ENCODE measurements around the gene LRP1.

The LRP1 gene

GRCh38 chr12:57154076-57154475 is 25.8 kb downstream of the LRP1 start:
- no peak for DNase-seq (ENCODE audit: low read depth, low spot score)

- DNase-seq (ENCODE audit: low read depth, low spot score) = no peak
Observed at GRCh38 chr12:57154804-57155434, 26.6 kb downstream of the LRP1 start.

GRCh38 chr12:57156701-57157403 is 28.6 kb downstream of the LRP1 start:
- no peak for DNase-seq (ENCODE audit: low read depth, low spot score)

GRCh38 chr12:57157588-57158173 is 29.4 kb downstream of the LRP1 start:
- DNase-seq (ENCODE audit: low read depth, low spot score) = no peak

- no peak for DNase-seq (ENCODE audit: low read depth, low spot score)
Observed at GRCh38 chr12:57158186-57158585, 29.9 kb downstream of the LRP1 start.

GRCh38 chr12:57158665-57159064 is 30.4 kb downstream of the LRP1 start:
- DNase-seq (ENCODE audit: low read depth, low spot score) = no peak

- no peak for DNase-seq (ENCODE audit: low read depth, low spot score)
Observed at GRCh38 chr12:57159311-57159710, 31.0 kb downstream of the LRP1 start.

- DNase-seq (ENCODE audit: low read depth, low spot score) = no peak
Observed at GRCh38 chr12:57160040-57160439, 31.8 kb downstream of the LRP1 start.

- no peak for DNase-seq (ENCODE audit: low read depth, low spot score)
Observed at GRCh38 chr12:57160741-57161140, 32.5 kb downstream of the LRP1 start.

- DNase-seq (ENCODE audit: low read depth, low spot score) = no peak
Observed at GRCh38 chr12:57161491-57161890, 33.2 kb downstream of the LRP1 start.

GRCh38 chr12:57162553-57163125 is 34.4 kb downstream of the LRP1 start:
- DNase-seq (ENCODE audit: low read depth, low spot score) = no peak

GRCh38 chr12:57164454-57164853 is 36.2 kb downstream of the LRP1 start:
- no peak for DNase-seq (ENCODE audit: low read depth, low spot score)

GRCh38 chr12:57164966-57165625 is 36.8 kb downstream of the LRP1 start:
- no peak for DNase-seq (ENCODE audit: low read depth, low spot score)

- no peak for DNase-seq (ENCODE audit: low read depth, low spot score)
Observed at GRCh38 chr12:57165741-57166140, 37.5 kb downstream of the LRP1 start.

- no peak for DNase-seq (ENCODE audit: low read depth, low spot score)
Observed at GRCh38 chr12:57166971-57167371, 38.7 kb downstream of the LRP1 start.

GRCh38 chr12:57168058-57168457 is 39.8 kb downstream of the LRP1 start:
- DNase-seq (ENCODE audit: low read depth, low spot score) = no peak

- no peak for DNase-seq (ENCODE audit: low read depth, low spot score)
Observed at GRCh38 chr12:57169046-57169795, 40.9 kb downstream of the LRP1 start.

GRCh38 chr12:57169969-57170368 is 41.7 kb downstream of the LRP1 start:
- DNase-seq (ENCODE audit: low read depth, low spot score) = no peak

- DNase-seq (ENCODE audit: low read depth, low spot score) = no peak
Observed at GRCh38 chr12:57170408-57170807, 42.1 kb downstream of the LRP1 start.

- DNase-seq (ENCODE audit: low read depth, low spot score) = no peak
Observed at GRCh38 chr12:57170927-57171326, 42.6 kb downstream of the LRP1 start.

GRCh38 chr12:57171668-57172067 is 43.4 kb downstream of the LRP1 start:
- no peak for DNase-seq (ENCODE audit: low read depth, low spot score)

- DNase-seq (ENCODE audit: low read depth, low spot score) = no peak
Observed at GRCh38 chr12:57173089-57173488, 44.8 kb downstream of the LRP1 start.
